MCF 10A (cell line): Measurements from ENCODE around the gene CCDC177. TPM values are rescaled to one million over a fixed set of nuclear protein-coding genes. Genes with fewer than 3 reads are reported as not detected.
"Not testable (repeated sequence)": the region's sequence is repeated elsewhere in the genome, so short reads cannot be mapped to it uniquely, and the experiment has no call there.

Experiments
- BruUV-seq: library from RNA; stranded (reverse); fragments of 400-500 nt; replicated peaks from 2 replicates; lab custom pipeline; 2021; lab: Mats Ljungman, UMichigan
- CTCF ChIA-PET: fragments of 300-600 bp; sonication (Branson Sonifier 250); formaldehyde crosslinking; extraction: SDS; loops from one replicate; lab custom pipeline; 2021; ENCODE audit warnings: antibody characterized with exemption, inconsistent platforms; lab: Yijun Ruan, JAX
- POLR2A ChIA-PET: fragments of 300-600, 350-650 bp; sonication (Branson Sonifier 250); formaldehyde crosslinking; extraction: SDS; loops from one replicate; lab custom pipeline; 2020; ENCODE audit warnings: antibody characterized with exemption, inconsistent platforms; lab: Yijun Ruan, JAX
- DNase-seq: peaks from one replicate; pipeline ENCODE4 v3.0.0-alpha.2; 2018; ENCODE audit not compliant: unreplicated experiment
- H3K27ac Mint-ChIP-seq: one replicate; pipeline ENCODE4 v1.8.0; 2022; ENCODE audit warnings: mild to moderate bottlenecking, low read depth, mixed read lengths; ENCODE audit not compliant: unreplicated experiment
- H3K27me3 Mint-ChIP-seq: one replicate; pipeline ENCODE4 v1.8.0; 2022; ENCODE audit warnings: mixed read lengths; ENCODE audit not compliant: insufficient read depth, unreplicated experiment
- H3K36me3 Mint-ChIP-seq: one replicate; pipeline ENCODE4 v1.8.0; 2022; ENCODE audit warnings: mild to moderate bottlenecking, moderate library complexity, mixed read lengths; ENCODE audit not compliant: insufficient read depth, unreplicated experiment
- H3K4me1 Mint-ChIP-seq: one replicate; pipeline ENCODE4 v1.8.0; 2022; ENCODE audit warnings: mixed read lengths; ENCODE audit not compliant: insufficient read depth, unreplicated experiment
- H3K4me3 Mint-ChIP-seq: one replicate; pipeline ENCODE4 v1.8.0; 2022; ENCODE audit warnings: mild to moderate bottlenecking, moderate library complexity, mixed read lengths; ENCODE audit not compliant: unreplicated experiment
- H3K9me3 Mint-ChIP-seq: one replicate; pipeline ENCODE4 v1.8.0; 2022; ENCODE audit warnings: mixed read lengths; ENCODE audit not compliant: unreplicated experiment
- CTCF ChIP-seq: fragments of 200-600 bp; IDR thresholded peaks from one replicate; pipeline ENCODE4 v1.8.0; 2022; ENCODE audit warnings: antibody characterized with exemption, mild to moderate bottlenecking; ENCODE audit not compliant: unreplicated experiment
- intact Hi-C: fragments of 100-400 bp; cut with micrococcal nuclease; formaldehyde crosslinking; loops from 2 replicates; pipeline ENCODE4 v1.14.1; 2022
- total RNA-seq: library from RNA; stranded (reverse); gene quantifications from 2 replicates; pipeline ENCODE4 v1.2.3, GENCODE V29; 2022

The CCDC177 gene
- total RNA-seq, 1 experiment from 2014 or later = not detected

DNA sequence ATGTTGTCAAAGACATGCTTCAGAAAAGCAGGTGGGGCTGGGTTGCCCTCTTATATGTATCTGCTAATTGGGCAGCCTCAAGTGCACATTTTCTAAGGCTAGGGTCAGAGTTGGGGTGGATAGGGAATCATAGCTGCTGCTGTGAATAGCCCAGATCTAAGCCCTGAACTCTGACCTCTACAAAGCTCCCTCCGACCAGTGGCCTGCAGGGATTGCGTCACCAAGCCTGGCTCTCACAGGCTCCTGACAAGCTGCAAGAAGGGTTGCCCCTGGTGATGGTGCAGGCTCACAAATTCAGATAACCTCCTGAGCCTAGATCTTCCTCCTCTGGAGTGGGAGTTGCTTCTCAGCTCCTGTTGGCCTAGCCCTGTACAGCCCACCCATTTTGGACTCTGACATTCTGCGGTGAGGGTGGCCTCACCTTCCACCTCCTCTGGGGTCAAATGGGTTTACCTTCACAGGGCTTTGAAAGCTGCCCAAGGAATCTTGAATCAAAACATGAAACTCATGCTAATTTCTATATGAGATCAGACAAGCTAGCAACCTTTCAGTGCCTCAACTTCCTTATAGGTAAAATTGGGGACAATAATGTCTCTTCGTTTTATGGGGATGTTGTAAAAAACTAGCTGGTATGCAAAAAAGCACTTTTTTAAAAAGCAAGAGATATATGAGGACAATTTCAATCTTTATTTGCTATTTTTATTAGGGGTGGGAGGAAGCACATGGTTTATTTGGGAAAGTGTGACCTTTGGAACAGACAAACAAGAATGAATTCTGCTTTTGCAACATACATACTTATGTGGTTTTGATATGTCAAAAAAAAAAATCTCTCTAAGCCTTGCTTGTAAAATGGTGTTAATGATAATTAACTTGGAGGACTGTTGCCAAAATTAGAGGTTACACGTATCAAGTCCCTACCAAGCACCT lies 31.9 kb upstream of the CCDC177 start:
- no TSS peak for BruUV-seq
- POLR2A ChIA-PET = no interaction called here
- H3K27me3 Mint-ChIP-seq = no peaks in the 10 kb centered on the region

DNA sequence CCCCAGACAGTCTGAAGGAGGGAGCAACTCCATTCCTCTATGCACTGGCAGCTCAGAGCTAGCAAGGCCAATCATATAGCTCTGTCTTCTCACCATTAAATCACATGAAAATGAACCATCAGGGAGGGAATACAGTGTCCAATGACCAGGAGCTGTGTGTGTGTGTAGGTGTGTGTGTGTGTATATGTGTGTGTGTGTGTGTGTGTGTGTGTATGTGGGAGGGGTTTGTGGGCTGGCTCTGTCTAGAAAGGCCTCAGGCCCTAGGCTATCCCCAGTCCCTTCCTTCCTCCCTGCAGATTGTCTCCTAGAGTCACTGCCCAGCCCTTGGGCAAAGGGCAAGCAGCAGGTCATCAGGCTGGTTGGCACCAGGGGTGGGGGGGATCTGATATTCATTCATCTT lies 31.1 kb upstream of the CCDC177 start:
- Mint-ChIP-seq H3K4me1 (peaks cover 22% of the 10 kb centered on the region), H3K9me3 (no peaks in the 10 kb centered on the region), H3K36me3 (no peaks in the 10 kb centered on the region), H3K27ac (no peak overlapping the region), H3K27me3 (no peaks in the 10 kb centered on the region), H3K4me3 (no peak overlapping the region)
- intact Hi-C loops = no loop called here
- no peak for DNase-seq
- BruUV-seq = no TSS peak
- ChIA-PET CTCF (interaction anchor here (0.6 to 4.7 kb wide), 7 partner anchors 19 to 121 kb away, joined by 3 to 28 read pairs (median 3); no protein-coding TSS in a partner anchor), POLR2A (no interaction called here)
- no peak for TF ChIP-seq CTCF

More for the DNA sequence above, 31.9 kb upstream of the CCDC177 start:
- DNase-seq = no peak
- no peaks in the 10 kb centered on the region for H3K36me3 Mint-ChIP-seq
- H3K4me3 Mint-ChIP-seq = no peak overlapping the region
- CTCF ChIA-PET = interaction anchor here (0.6 to 4.7 kb wide), 4 partner anchors 20 to 120 kb away, joined by 3 to 28 read pairs (median 3); no protein-coding TSS in a partner anchor
- intact Hi-C loops = no loop called here
- H3K9me3 Mint-ChIP-seq = no peaks in the 10 kb centered on the region
- peaks cover 24% of the 10 kb centered on the region for H3K4me1 Mint-ChIP-seq
- no peak overlapping the region for H3K27ac Mint-ChIP-seq
- TF ChIP-seq CTCF = no peak

DNA sequence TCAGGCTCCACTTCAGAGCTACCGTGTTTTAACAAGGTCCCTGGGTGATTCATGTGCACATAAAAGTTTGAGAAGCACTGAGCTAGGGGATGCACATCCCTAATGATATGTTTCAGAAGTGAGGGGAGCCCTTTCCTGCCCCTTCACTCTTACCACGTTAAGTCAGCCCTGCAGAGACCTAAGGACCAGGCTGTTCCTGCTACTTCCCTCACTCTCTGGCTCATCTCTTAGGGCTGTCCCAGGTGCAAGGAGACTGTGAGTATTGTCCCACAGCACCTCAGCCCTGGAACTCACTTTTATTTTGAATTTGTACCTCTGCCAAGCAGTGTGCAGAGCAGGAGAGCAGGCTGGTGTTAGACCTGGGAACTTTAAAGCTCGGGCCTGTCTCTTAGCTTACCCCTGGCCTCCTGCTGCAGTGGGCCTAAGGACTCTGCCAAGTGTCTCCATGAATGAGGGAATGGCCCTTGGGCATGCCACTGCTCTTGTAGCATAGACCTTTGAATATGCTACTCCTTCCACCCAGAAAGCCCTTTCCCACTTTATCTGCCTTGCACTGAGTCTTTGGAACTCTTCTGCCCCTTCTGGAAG lies 25.7 kb upstream of the CCDC177 start:
- DNase-seq = no peak
- no peaks in the 10 kb centered on the region for H3K27me3 Mint-ChIP-seq
- intact Hi-C loops = no loop called here
- H3K27ac Mint-ChIP-seq = no peak overlapping the region
- POLR2A ChIA-PET = interaction anchor here (1.0 kb wide), 1 partner anchor 117 kb away, joined by 3 read pairs; no protein-coding TSS in a partner anchor
- no peaks in the 10 kb centered on the region for H3K36me3 Mint-ChIP-seq
- CTCF ChIA-PET = interaction anchor here (0.5 to 1.9 kb wide), 3 partner anchors 12 to 127 kb away, joined by 3 to 8 read pairs (median 3); no protein-coding TSS in a partner anchor
- no peak for TF ChIP-seq CTCF
- BruUV-seq = no TSS peak
- H3K9me3 Mint-ChIP-seq = no peaks in the 10 kb centered on the region
- no peak overlapping the region for H3K4me3 Mint-ChIP-seq
- no peaks in the 10 kb centered on the region for H3K4me1 Mint-ChIP-seq

DNA sequence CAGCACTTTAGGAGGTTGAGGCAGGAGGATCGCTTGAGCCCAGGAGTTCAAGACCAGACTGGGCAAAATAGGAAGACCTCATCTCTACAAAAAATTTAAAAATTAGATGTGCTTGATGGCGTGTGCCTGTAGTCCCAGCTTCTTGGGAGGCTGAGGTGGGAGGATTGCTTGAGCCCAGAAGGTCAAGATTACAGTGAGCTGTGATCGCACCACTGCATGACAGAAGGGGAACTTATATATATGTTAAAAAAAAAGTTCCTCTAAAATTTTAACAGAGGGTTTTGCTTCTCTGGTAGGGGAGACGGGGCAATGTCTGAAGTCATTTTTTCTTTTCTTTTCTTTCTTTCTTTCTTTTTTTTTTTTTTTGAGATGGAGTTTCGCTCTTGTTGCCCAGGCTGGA lies 24.8 kb upstream of the CCDC177 start:
- CTCF ChIA-PET = interaction anchor here (0.7 to 2.2 kb wide), 3 partner anchors 15 to 118 kb away, joined by 3 to 9 read pairs (median 3); no protein-coding TSS in a partner anchor
- BruUV-seq, H3K9me3 Mint-ChIP-seq, H3K4me1 Mint-ChIP-seq, H3K4me3 Mint-ChIP-seq, H3K27me3 Mint-ChIP-seq, intact Hi-C loops, DNase-seq, H3K36me3 Mint-ChIP-seq, POLR2A ChIA-PET, H3K27ac Mint-ChIP-seq: not testable (repeated sequence)
